ENCODE results near the gene PPIL4. TPM values are rescaled to one million over a fixed set of nuclear protein-coding genes. Genes with fewer than 3 reads are reported as not detected.

PPIL4 gene
- total and polyA plus RNA-seq, 7 donors: 15.6 to 35.0 (median 31.3) TPM

- H3K4me1 ChIP-seq: peaks cover 0 to 5% (median 0%) of the 10 kb centered on the region in 4 donors
- H3K36me3 ChIP-seq: no peaks in the 10 kb centered on the region
- H3K4me3 ChIP-seq: no peak overlapping the region
- H3K27ac ChIP-seq: no peak overlapping the region
- TF ChIP-seq CTCF (IDR thresholded peaks at IDR 0.05) (no peak), POLR2A (IDR thresholded peaks at IDR 0.05) (no peak), POLR2AphosphoS5 (IDR thresholded peaks at IDR 0.05) (no peak), EP300 (IDR thresholded peaks at IDR 0.05) (no peak)
- intact Hi-C loops (cut with DNase I): no loop called here
- no peak for DNase-seq
- 93 to 96% methylated on average over 4 of the region's 4 CpGs for WGBS, 2 donors
- H3K27me3 ChIP-seq: no peaks in the 10 kb centered on the region
- H3K9me3 ChIP-seq: no peaks in the 10 kb centered on the region
Observed at GRCh38 chr6:149487316-149487715, 58.5 kb downstream of the PPIL4 start.

GRCh38 chr6:149484733-149485700 is 60.8 kb downstream of the PPIL4 start, which contains the start of gene ZC3H12D:
Gene ZC3H12D (minus strand): TSS chr6:149485014. CDS start chr6:149474543, 10,471 bp downstream.
- H3K9me3 ChIP-seq: no peaks in the 10 kb centered on the region
- peak; percentile 68 for DNase-seq
- no peaks in the 10 kb centered on the region for H3K36me3 ChIP-seq
- peak within 1 kb of the TSS; percentile 31 to 69 (median 44) for H3K27ac ChIP-seq
- 13 to 27% methylated on average over 22 of the region's 22 CpGs for WGBS, 2 donors
- TF ChIP-seq EP300 (IDR thresholded peaks at IDR 0.05): no peak
- TF ChIP-seq POLR2A (IDR thresholded peaks at IDR 0.05): no peak
- peak in 1 of 4 experiments; percentile 28 for TF ChIP-seq CTCF (IDR thresholded peaks at IDR 0.05)
- peak in 2 of 4 donors; percentile 11 to 49 for TF ChIP-seq POLR2AphosphoS5 (IDR thresholded peaks at IDR 0.05)
- H3K4me3 ChIP-seq: peak within 1 kb of the TSS in 1 of 4 donors; percentile 12
- H3K4me1 ChIP-seq: peaks cover 0 to 15% (median 0%) of the 10 kb centered on the region in 4 donors
- intact Hi-C loops (cut with DNase I): no loop called here
- no peaks in the 10 kb centered on the region for H3K27me3 ChIP-seq

- H3K27me3 ChIP-seq: no peaks in the 10 kb centered on the region
- intact Hi-C loops (cut with DNase I): no loop called here
- peak overlapping the region in 1 of 4 donors; percentile 12 for H3K4me3 ChIP-seq
- DNase-seq: no peak
- no peaks in the 10 kb centered on the region for H3K36me3 ChIP-seq
- WGBS, 2 donors: 74 to 82% methylated on average over 11 of the region's 11 CpGs
- H3K9me3 ChIP-seq: no peaks in the 10 kb centered on the region
- peak overlapping the region; percentile 31 to 69 (median 44) for H3K27ac ChIP-seq
- peaks cover 0 to 15% (median 0%) of the 10 kb centered on the region in 4 donors for H3K4me1 ChIP-seq
- TF ChIP-seq POLR2AphosphoS5 (IDR thresholded peaks at IDR 0.05) (no peak), EP300 (IDR thresholded peaks at IDR 0.05) (no peak), CTCF (IDR thresholded peaks at IDR 0.05) (no peak), POLR2A (IDR thresholded peaks at IDR 0.05) (no peak)
Observed at GRCh38 chr6:149483849-149484655, 61.8 kb downstream of the PPIL4 start.

- Histone ChIP-seq H3K27ac (peak overlapping the region; percentile 9 to 69 (median 44)), H3K9me3 (no peaks in the 10 kb centered on the region), H3K4me1 (peaks cover 0 to 15% (median 0%) of the 10 kb centered on the region in 4 donors), H3K4me3 (peak overlapping the region in 1 of 4 donors; percentile 12), H3K36me3 (no peaks in the 10 kb centered on the region), H3K27me3 (no peaks in the 10 kb centered on the region)
- no peak for TF ChIP-seq POLR2A (IDR thresholded peaks at IDR 0.05)
- no peak for TF ChIP-seq CTCF (IDR thresholded peaks at IDR 0.05)
- no peak for TF ChIP-seq POLR2AphosphoS5 (IDR thresholded peaks at IDR 0.05)
- TF ChIP-seq EP300 (IDR thresholded peaks at IDR 0.05): no peak
- DNase-seq: no peak
- intact Hi-C loops (cut with DNase I): no loop called here
- WGBS, 2 donors: 60 to 77% methylated on average over 3 of the region's 3 CpGs
Observed at GRCh38 chr6:149483334-149483725, 62.5 kb downstream of the PPIL4 start.

Data from sigmoid colon (tissue), 7 donors.